ENCODE results near the gene ERAL1.

The ERAL1 gene

DNA sequence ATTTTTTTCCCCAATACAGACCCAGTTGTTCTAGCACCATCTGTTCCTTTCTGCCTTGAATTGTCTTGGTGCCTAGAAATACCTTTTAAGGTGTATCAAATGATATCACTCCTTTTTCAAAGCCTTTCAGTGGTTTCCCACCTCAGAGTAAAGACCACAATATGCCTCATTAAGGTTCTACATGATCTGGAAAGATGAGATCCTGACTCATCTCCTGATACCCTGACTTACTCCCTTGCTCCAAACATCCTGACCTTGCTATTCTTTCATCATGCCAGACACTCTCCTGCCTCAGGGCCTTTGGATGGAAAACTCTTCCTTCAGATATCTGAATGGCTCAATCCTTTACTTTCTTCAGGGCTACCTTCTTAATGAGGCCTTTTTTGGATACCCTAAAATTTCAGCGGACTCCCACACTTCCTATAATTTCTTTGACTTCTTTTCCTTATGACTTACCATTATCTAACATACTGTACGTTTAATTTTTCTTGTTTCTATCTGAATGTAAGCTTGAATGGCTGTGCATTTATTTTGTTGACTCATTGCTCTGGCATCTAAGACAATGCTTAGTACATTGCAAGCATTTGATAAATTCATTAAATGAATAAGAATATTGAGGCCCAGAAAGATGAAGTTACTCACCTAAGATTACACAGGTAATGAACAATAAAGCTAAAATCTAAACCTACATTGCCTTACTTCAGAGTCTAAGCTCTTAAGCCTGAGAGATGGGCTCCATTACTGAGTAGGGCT lies 23.5 kb downstream of the ERAL1 start:
- H3K4me3 ChIP-seq (ENCODE audit: low read depth, low read length), result no peak overlapping the region
- no peak overlapping the region for H3K27ac ChIP-seq
- in situ Hi-C loops (cut with HindIII; ENCODE audit: low pct_ligation_motif_present, low sequenced_read_pairs), result no loop called here
- TF ChIP-seq CTCF (IDR thresholded peaks at IDR 0.05; ENCODE audit: low read depth, low read length, missing control alignments), result no peak
- H3K36me3 ChIP-seq (replicated peaks), result peaks cover 22% of the 10 kb centered on the region
- H3K27me3 ChIP-seq (replicated peaks), result no peaks in the 10 kb centered on the region
- no peak for DNase-seq

GRCh38 chr17:28878981-28879380 lies 24.2 kb downstream of the ERAL1 start:
- Histone ChIP-seq H3K4me3 (ENCODE audit: low read depth, low read length) (no peak overlapping the region), H3K36me3 (replicated peaks) (peaks cover 22% of the 10 kb centered on the region), H3K27ac (no peak overlapping the region), H3K27me3 (replicated peaks) (no peaks in the 10 kb centered on the region)
- in situ Hi-C loops (cut with HindIII; ENCODE audit: low pct_ligation_motif_present, low sequenced_read_pairs), result no loop called here
- peak; percentile 76 for TF ChIP-seq CTCF (IDR thresholded peaks at IDR 0.05; ENCODE audit: low read depth, low read length, missing control alignments)
- peak; percentile 38 for DNase-seq

DNA sequence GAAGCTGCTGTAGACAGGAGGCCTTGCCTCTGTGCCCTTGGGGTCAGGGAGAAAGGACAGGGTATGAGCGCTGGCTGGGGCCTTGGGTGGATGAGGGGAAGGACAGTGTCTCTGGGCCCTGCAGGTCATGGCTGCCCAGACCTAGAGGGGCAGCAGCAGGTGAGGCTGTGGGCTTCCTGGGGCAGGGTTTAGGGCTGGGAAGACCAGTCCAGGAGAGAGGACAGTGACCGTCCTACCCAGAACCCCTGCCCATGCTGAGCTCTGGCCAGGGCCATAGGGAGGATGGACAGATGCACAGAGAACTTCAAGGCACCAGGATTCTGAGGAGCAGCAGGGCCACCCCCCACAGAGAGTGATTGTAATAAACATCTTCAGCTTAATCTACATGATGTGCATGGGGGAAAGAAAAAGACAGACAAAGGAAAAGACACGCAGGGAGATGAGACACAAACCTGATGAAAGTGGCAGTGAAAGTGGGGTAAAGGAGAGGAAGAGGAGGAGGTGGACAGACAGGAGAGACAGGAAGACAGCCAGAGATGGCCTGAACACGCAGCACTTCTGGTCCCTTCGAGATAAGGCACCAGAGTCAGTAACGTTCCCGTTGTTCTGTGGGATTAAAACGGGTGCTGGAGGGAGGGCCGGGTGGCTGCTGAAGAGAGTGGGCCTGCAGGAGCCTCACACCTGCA lies 25.2 kb downstream of the ERAL1 start:
- H3K27me3 ChIP-seq (replicated peaks), result no peaks in the 10 kb centered on the region
- no peak overlapping the region for H3K4me3 ChIP-seq (ENCODE audit: low read depth, low read length)
- no peak for TF ChIP-seq CTCF (IDR thresholded peaks at IDR 0.05; ENCODE audit: low read depth, low read length, missing control alignments)
- in situ Hi-C loops (cut with HindIII; ENCODE audit: low pct_ligation_motif_present, low sequenced_read_pairs), result no loop called here
- H3K36me3 ChIP-seq (replicated peaks), result peaks cover 22% of the 10 kb centered on the region
- H3K27ac ChIP-seq, result no peak overlapping the region
- no peak for DNase-seq

DNA sequence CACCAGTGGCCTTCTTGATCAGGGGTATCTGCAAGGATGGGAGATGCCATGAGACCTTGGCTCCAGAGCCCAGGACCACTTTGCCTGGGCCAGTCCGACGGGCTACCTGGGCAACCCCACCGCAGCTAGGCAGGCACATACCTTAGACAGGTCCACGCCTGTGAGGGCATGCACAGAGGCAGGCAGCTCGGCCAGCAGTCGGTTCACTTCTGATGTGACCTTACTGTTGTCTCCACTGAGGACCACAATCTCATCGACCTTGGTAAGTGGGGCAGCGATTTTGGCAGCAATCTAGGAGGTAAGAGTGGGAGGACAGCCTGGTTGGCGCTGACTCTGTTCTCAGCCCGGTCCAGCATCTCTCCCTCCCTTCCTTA lies 25.7 kb downstream of the ERAL1 start:
- in situ Hi-C loops (cut with HindIII; ENCODE audit: low pct_ligation_motif_present, low sequenced_read_pairs), result no loop called here
- no peak for TF ChIP-seq CTCF (IDR thresholded peaks at IDR 0.05; ENCODE audit: low read depth, low read length, missing control alignments)
- Histone ChIP-seq H3K27me3 (replicated peaks) (no peaks in the 10 kb centered on the region), H3K27ac (no peak overlapping the region), H3K36me3 (replicated peaks) (peaks cover 25% of the 10 kb centered on the region), H3K4me3 (ENCODE audit: low read depth, low read length) (no peak overlapping the region)
- no peak for DNase-seq

- Histone ChIP-seq H3K36me3 (replicated peaks) (peaks cover 25% of the 10 kb centered on the region), H3K27ac (no peak overlapping the region), H3K4me3 (ENCODE audit: low read depth, low read length) (no peak overlapping the region), H3K27me3 (replicated peaks) (no peaks in the 10 kb centered on the region)
- DNase-seq, result no peak
- no peak for TF ChIP-seq CTCF (IDR thresholded peaks at IDR 0.05; ENCODE audit: low read depth, low read length, missing control alignments)
- in situ Hi-C loops (cut with HindIII; ENCODE audit: low pct_ligation_motif_present, low sequenced_read_pairs), result no loop called here
These were observed 26.8 kb downstream of the ERAL1 start for GRCh38 chr17:28881533-28882056.
